ENCODE measurements around the gene FAM221B.

FAM221B gene

DNA sequence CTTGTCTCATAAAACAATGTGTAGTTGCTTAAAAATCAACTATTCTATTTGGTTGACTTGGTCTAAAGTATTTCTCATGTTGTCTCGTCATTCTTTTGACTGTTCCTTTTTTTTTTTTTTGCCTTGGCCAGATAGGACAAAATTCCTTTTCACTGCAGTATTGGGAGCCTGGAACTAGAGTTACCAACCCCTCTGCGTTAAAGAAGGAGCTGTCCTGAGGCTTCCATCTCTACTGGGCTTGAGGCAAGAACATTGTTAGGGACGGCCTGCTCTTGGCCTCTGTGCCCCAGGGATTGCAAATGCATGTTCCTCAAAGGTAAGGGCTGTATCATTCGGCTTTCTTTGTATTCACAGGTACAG, 38.5 kb downstream of the FAM221B start:
- no peak for DNase-seq

DNA sequence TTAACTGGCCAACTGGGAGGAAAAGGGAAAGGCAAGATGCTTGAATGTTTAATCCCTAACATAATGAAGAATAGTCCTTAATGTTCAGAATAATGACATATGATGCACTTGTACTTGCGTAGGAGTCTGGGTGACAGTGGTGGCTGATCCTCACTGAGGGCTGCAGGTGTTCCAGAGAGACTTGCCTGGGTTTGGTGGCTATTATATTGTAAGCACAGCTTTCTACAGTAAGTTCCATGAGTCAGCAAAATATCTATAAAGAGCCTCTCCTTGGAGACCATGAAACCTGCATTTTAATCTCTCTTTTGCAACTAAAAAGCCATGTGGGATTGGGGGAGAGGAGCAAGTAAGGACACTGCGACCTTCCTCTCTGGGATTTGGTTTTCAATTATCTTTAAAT, 39.0 kb downstream of the FAM221B start:
- no peak for DNase-seq

DNA sequence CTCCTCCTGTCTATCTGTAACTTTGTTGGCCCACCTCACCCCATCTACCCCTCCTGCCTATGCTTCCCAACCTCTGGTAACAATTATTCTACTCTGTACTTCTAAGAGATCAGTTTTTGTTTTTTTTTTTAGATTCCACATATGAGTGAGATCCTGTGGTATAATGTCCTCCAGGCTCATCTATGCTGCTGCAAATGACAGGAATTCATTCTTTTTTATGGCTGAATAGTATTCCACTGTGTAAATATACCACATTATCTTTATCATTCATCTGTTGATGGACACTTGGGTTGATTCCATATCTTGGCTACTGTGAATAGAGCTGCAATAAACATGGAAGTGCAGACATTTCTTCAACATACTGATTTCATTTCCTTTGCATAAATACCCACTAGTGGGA, 45.1 kb downstream of the FAM221B start:
- DNase-seq = no peak

DNA sequence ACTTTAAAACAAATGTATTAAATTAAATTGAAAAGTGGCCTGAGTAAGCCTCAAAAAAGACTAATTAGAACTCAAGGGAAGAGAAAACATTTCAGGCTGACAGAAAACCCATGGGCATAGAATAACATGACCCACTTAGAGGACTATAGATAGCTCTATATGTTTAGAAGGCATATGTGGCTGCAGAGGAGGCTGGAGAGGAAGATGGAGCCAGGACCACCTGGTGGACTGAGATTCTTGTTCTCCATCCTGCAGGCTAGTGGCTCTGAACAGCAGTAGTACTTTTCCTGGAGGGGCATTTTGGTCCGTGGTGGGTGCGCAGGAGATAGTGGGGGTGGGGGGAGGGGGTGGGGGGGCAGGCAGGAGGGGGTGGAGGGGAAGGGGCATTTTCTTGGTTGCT, 47.5 kb downstream of the FAM221B start:
- no peak for DNase-seq

DNA sequence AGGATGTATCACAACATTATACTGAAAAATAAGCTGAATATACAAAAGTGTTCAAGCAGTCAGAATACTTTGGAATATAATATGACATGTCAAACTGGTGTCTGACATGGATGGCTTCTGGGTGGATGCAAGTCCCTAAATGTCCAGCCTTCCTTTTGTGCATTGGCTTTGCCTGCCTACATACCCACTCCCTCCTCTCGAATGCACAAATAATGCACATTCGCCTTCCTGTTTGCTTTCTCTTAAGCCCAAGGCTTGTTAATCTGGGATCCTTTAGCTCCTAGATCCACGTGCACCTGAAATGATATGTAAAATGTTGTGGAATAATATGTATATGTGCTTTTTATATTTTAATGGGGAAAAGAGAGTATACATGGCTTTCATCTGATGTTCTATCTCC, 50.0 kb downstream of the FAM221B start:
- no peak for DNase-seq

DNA sequence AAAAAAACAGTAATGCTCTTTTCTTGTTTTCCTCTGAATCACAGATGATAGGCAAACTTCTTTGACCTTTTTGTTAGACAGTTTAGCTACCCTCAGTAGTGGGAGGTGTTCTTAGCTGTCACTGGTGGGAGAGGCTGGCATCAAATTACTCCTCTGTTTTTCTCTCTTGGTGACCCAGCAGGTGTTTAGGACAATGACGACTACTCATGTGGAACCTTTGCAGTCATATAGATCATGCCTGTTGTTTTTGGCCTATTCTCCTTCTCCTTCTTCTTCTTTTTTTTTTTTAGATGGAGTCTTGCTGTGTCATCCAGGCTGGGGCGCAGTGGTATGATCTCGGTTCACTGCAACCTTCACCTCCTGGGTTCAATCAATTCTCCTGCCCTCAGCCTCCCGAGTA, 52.5 kb downstream of the FAM221B start:
- DNase-seq = peak; percentile 57

DNA sequence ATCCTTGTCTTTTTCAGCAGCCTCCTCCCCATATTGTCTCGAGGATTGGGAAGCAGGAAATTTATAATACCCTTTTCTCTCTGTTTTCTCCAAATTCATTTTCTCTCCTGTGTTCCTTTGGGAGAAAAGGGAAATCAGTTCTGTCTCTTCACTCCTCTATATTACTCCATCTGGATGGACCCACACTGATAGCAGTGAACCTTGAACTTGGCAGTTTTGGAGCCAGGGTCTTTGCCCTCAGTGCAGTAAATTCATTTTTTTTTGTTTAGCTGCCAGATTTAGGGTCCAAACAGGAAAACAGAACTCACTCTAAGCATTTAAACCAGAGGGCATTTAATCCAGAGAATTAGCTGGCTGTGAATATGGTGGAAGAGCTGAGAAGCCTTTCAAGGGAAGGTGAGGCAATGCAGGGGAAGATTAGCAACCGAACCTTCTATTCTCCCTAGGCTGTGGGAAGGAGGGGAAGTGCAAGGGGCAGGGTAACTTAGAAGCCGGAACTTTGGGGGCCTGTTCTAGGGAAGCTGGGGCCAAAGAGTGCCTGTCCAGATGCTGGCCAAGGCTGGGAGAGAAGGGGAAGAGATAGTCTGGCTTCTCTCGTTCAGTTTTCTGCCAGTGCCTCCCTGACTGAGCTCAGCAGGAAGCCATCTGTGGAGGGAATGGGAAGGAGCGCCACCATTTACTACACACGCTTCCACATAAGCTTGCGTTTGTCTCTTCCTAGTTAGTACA, 53.5 kb downstream of the FAM221B start:
- peak; percentile 80 for DNase-seq

DNA sequence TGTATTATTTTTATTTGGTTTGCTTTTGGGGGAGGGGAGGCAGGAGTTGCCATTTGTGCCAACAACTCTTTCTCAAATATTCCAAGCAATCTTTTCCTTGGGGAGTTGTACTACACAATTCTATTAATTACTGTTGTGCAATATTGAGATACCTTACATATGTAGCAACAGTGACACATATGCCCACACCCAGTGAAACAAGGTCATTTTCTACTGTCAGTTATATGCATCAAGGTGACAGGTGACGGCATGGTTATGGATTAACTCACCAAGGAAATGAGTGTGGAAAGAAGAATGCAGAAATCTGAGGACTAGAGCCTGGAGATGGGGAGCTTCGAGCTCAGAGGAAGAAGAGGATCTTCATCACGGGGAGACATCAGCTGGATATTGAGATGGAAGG, 56.6 kb downstream of the FAM221B start:
- DNase-seq = no peak

DNA sequence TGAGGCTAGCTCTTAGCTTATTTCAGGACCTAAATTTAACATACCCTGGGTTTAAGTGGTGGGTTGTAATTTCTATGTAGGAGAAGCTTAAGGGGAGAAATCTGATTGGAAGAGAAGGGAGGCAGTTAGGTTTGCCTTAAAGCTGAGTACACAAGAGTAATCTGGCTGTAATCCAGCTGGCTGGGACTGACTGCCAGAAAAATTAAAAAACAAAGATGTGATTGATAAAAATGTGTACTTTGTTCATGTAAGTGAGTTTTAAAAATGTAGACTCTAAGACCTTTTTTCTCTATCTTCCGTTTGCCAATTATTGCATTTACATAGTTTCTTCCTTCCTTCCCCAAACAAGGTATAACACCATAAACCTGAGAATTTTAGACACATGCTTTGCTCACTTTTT, 57.0 kb downstream of the FAM221B start:
- DNase-seq = no peak

DNA sequence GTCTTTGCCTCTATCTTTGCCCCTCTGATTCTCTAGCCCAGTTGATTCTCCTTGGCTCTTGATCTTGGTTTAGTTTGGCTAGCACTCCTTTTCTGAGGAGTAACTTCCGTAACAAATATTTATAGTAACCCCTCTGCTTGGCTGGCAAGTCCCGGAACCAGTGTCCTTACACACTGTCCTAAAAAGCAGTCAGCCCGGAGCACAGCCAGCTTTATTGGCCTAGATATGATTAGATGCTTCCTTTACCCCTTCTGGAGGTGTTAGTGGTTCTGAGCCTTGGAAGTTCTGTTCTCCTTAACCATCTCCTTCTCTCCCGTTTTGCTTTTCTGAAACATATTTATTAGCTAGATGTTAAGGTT, 57.5 kb downstream of the FAM221B start:
- DNase-seq = no peak

DNA sequence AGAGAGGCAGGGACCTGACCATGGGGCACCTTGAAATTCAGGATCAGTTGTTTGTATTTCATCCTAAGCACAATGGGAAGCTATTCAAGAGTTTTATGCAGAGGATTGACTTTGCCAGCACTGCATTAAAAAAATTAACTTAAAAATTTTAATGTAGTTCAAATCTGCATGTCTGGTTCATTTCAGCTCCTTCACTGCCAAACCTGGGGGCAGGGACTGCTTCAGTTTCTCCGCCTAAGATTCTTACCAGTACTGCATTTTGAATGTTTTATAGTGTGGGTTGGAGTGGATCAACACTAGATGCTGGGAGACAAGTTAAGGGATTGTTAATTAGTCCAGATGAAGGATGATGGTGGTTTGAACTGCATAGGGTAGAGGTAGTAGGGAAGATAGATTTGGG, 58.8 kb downstream of the FAM221B start:
- DNase-seq = no peak

DNA sequence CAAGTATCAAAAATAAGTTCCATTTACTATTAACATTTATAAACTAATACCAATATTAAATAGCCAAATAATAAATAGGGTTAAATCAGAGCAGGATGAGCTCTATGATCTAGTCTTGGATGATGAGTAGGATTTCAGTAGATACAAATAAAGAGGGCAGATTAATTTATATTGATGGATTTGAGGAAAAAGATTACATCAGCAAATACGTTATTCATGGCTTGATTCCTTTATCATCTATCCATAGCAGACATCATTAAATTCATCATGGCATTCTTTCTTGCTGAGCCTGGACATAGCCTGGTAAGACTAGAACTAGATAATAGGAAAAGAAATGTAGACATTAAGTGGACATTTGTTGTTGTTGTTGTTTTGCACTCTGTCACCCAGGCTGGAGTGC, 61.1 kb downstream of the FAM221B start:
- DNase-seq = no peak

DNA sequence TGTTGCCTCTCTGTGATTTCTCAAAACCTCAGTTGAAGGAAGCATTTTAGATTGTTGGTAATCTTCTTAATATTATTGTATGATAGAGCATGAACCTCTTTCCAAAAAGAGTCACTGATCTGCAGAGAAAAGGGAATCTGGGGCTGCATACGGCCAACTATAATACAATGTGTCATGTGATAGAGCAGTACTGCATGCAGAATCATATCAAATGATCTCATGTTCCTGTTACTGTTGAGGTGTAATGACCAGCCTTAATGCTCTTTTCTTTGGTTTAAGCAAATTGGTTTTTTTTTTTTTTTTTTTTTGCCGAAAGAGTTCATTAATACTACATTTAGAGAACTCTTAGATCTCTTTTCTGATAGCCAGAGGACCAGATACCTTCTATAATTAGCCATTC, 61.5 kb downstream of the FAM221B start:
- no peak for DNase-seq

All from GF-D8 (cell line).